Stimulated activated effector memory CD8-positive, alpha-beta T cell treated with anti-CD3 and anti-CD28 coated beads, Interleukin-12 subunit alpha, Interleukin-12 subunit beta, amount 100 ng/mL, for 72 hours (primary cell): ENCODE results near the gene HMX1.
A peak's percentile ranks its signal among the peaks of the same experiment; 100 is the strongest.

Experiments
- ATAC-seq: fragments of 150-1000 bp; cut with Tn5 transposase; 2 replicates; pipeline ENCODE4 v1.10.0; 2021
- DNase-seq, 2 donors: peaks; one replicate each; pipeline ENCODE4 v3.0.0; 2021 to 2022; ENCODE audit warnings: low spot score in 2 of 2
- H3K27ac Mint-ChIP-seq: one replicate; pipeline ENCODE4 v1.8.0; 2022; ENCODE audit warnings: mild to moderate bottlenecking, mixed read lengths
- H3K36me3 Mint-ChIP-seq: one replicate; pipeline ENCODE4 v1.8.0; 2022; ENCODE audit warnings: mild to moderate bottlenecking, mixed read lengths
- H3K4me1 Mint-ChIP-seq: one replicate; pipeline ENCODE4 v1.8.0; 2022; ENCODE audit warnings: mixed read lengths
- H3K4me3 Mint-ChIP-seq: one replicate; pipeline ENCODE4 v1.8.0; 2022; ENCODE audit warnings: mild to moderate bottlenecking, mixed read lengths
- H3K9me3 Mint-ChIP-seq: one replicate; pipeline ENCODE4 v1.8.0; 2022; ENCODE audit warnings: mixed read lengths

Gene HMX1

GRCh38 chr4:8912506-8912905 is 40.9 kb upstream of the HMX1 start:
- ATAC-seq, result no peak
- Mint-ChIP-seq H3K4me3 (no peak overlapping the region), H3K4me1 (peaks cover 2% of the 10 kb centered on the region), H3K27ac (no peak overlapping the region), H3K36me3 (no peaks in the 10 kb centered on the region), H3K9me3 (no peaks in the 10 kb centered on the region)
- DNase-seq, result peak in 1 of 2 donors; percentile 20

GRCh38 chr4:8912089-8912455 is 40.4 kb upstream of the HMX1 start:
- ATAC-seq, result no peak
- Mint-ChIP-seq H3K9me3 (no peaks in the 10 kb centered on the region), H3K4me3 (no peak overlapping the region), H3K4me1 (no peaks in the 10 kb centered on the region), H3K36me3 (no peaks in the 10 kb centered on the region), H3K27ac (no peak overlapping the region)
- no peak for DNase-seq

- peak in 1 of 2 donors; percentile 17 for DNase-seq
- no peaks in the 10 kb centered on the region for H3K36me3 Mint-ChIP-seq
- H3K9me3 Mint-ChIP-seq, result no peaks in the 10 kb centered on the region
- ATAC-seq, result no peak
- H3K4me3 Mint-ChIP-seq, result no peak overlapping the region
- no peaks in the 10 kb centered on the region for H3K4me1 Mint-ChIP-seq
- H3K27ac Mint-ChIP-seq, result no peak overlapping the region
Measured at GRCh38 chr4:8911316-8912088, 39.9 kb upstream of the HMX1 start.

- Mint-ChIP-seq H3K27ac (no peak overlapping the region), H3K9me3 (no peaks in the 10 kb centered on the region), H3K4me1 (no peaks in the 10 kb centered on the region), H3K36me3 (no peaks in the 10 kb centered on the region), H3K4me3 (no peak overlapping the region)
- DNase-seq (no peak), ATAC-seq (no peak)
Measured at GRCh38 chr4:8910822-8911315, 39.2 kb upstream of the HMX1 start.

GRCh38 chr4:8910100-8910821 is 38.6 kb upstream of the HMX1 start:
- Mint-ChIP-seq H3K36me3 (no peaks in the 10 kb centered on the region), H3K9me3 (no peaks in the 10 kb centered on the region), H3K4me1 (no peaks in the 10 kb centered on the region), H3K27ac (no peak overlapping the region), H3K4me3 (no peak overlapping the region)
- DNase-seq (no peak), ATAC-seq (no peak)

- H3K27ac Mint-ChIP-seq, result no peak overlapping the region
- H3K4me3 Mint-ChIP-seq, result no peak overlapping the region
- ATAC-seq (no peak), DNase-seq (no peak)
- H3K9me3 Mint-ChIP-seq, result no peaks in the 10 kb centered on the region
- no peaks in the 10 kb centered on the region for H3K36me3 Mint-ChIP-seq
- no peaks in the 10 kb centered on the region for H3K4me1 Mint-ChIP-seq
Measured at GRCh38 chr4:8909548-8909947, 37.9 kb upstream of the HMX1 start.

GRCh38 chr4:8908206-8908893 is 36.7 kb upstream of the HMX1 start:
- no peaks in the 10 kb centered on the region for H3K9me3 Mint-ChIP-seq
- no peak for DNase-seq
- no peaks in the 10 kb centered on the region for H3K36me3 Mint-ChIP-seq
- ATAC-seq, result no peak
- no peak overlapping the region for H3K4me3 Mint-ChIP-seq
- H3K4me1 Mint-ChIP-seq, result no peaks in the 10 kb centered on the region
- H3K27ac Mint-ChIP-seq, result no peak overlapping the region

- Mint-ChIP-seq H3K4me3 (no peak overlapping the region), H3K4me1 (no peaks in the 10 kb centered on the region), H3K36me3 (no peaks in the 10 kb centered on the region), H3K9me3 (no peaks in the 10 kb centered on the region), H3K27ac (no peak overlapping the region)
- ATAC-seq (no peak), DNase-seq (no peak)
Measured at GRCh38 chr4:8907596-8908205, 36.1 kb upstream of the HMX1 start.

GRCh38 chr4:8906991-8907595 is 35.5 kb upstream of the HMX1 start:
- Mint-ChIP-seq H3K36me3 (no peaks in the 10 kb centered on the region), H3K9me3 (no peaks in the 10 kb centered on the region), H3K4me3 (no peak overlapping the region), H3K27ac (no peak overlapping the region), H3K4me1 (no peaks in the 10 kb centered on the region)
- no peak for ATAC-seq
- DNase-seq, result no peak

GRCh38 chr4:8906668-8906970 is 35.0 kb upstream of the HMX1 start:
- ATAC-seq (no peak), DNase-seq (no peak)
- Mint-ChIP-seq H3K4me3 (no peak overlapping the region), H3K36me3 (no peaks in the 10 kb centered on the region), H3K27ac (no peak overlapping the region), H3K9me3 (peaks cover under 1% of the 10 kb centered on the region), H3K4me1 (no peaks in the 10 kb centered on the region)

- ATAC-seq (no peak), DNase-seq (no peak)
- Mint-ChIP-seq H3K9me3 (peaks cover 4% of the 10 kb centered on the region), H3K36me3 (no peaks in the 10 kb centered on the region), H3K27ac (no peak overlapping the region), H3K4me3 (no peak overlapping the region), H3K4me1 (no peaks in the 10 kb centered on the region)
Measured at GRCh38 chr4:8905773-8906667, 34.4 kb upstream of the HMX1 start.

GRCh38 chr4:8905226-8905772 is 33.7 kb upstream of the HMX1 start:
- DNase-seq (no peak), ATAC-seq (no peak)
- Mint-ChIP-seq H3K4me1 (no peaks in the 10 kb centered on the region), H3K9me3 (peaks cover 4% of the 10 kb centered on the region), H3K36me3 (no peaks in the 10 kb centered on the region), H3K27ac (no peak overlapping the region), H3K4me3 (no peak overlapping the region)

GRCh38 chr4:8904666-8905065 is 33.0 kb upstream of the HMX1 start:
- Mint-ChIP-seq H3K4me3 (no peak overlapping the region), H3K4me1 (no peaks in the 10 kb centered on the region), H3K36me3 (no peaks in the 10 kb centered on the region), H3K9me3 (peaks cover 4% of the 10 kb centered on the region), H3K27ac (no peak overlapping the region)
- ATAC-seq, result no peak
- no peak for DNase-seq

GRCh38 chr4:8904041-8904501 is 32.4 kb upstream of the HMX1 start:
- Mint-ChIP-seq H3K9me3 (peaks cover 4% of the 10 kb centered on the region), H3K4me1 (no peaks in the 10 kb centered on the region), H3K27ac (no peak overlapping the region), H3K36me3 (no peaks in the 10 kb centered on the region), H3K4me3 (no peak overlapping the region)
- DNase-seq (no peak), ATAC-seq (no peak)
